ENCODE results near the gene RBCK1. TPM values are rescaled to one million over a fixed set of nuclear protein-coding genes. Genes with fewer than 3 reads are reported as not detected.

RBCK1 gene
- total RNA-seq, 1 donor from 2014 or later: 108 TPM

GRCh38 chr20:479487-479886 lies 71.4 kb downstream of the RBCK1 start:
- H3K4me1 Mint-ChIP-seq (ENCODE audit: low read depth): no peaks in the 10 kb centered on the region
- no peak for TF ChIP-seq CTCF (IDR thresholded peaks at IDR 0.05; ENCODE audit: unreplicated experiment)
- peaks cover 30% of the 10 kb centered on the region for H3K36me3 Mint-ChIP-seq (ENCODE audit: insufficient read depth)
- no peak overlapping the region for H3K4me3 Mint-ChIP-seq (ENCODE audit: low read depth)
- no peaks in the 10 kb centered on the region for H3K27me3 Mint-ChIP-seq
- no peak for DNase-seq (ENCODE audit: low spot score, unreplicated experiment)
- no peaks in the 10 kb centered on the region for H3K9me3 Mint-ChIP-seq (ENCODE audit: low read depth)
- no peak overlapping the region for H3K27ac Mint-ChIP-seq

GRCh38 chr20:480044-480443 lies 71.9 kb downstream of the RBCK1 start:
- H3K27me3 Mint-ChIP-seq: no peaks in the 10 kb centered on the region
- H3K27ac Mint-ChIP-seq: no peak overlapping the region
- H3K4me1 Mint-ChIP-seq (ENCODE audit: low read depth): no peaks in the 10 kb centered on the region
- H3K9me3 Mint-ChIP-seq (ENCODE audit: low read depth): no peaks in the 10 kb centered on the region
- no peak for DNase-seq (ENCODE audit: low spot score, unreplicated experiment)
- no peak for TF ChIP-seq CTCF (IDR thresholded peaks at IDR 0.05; ENCODE audit: unreplicated experiment)
- peaks cover 27% of the 10 kb centered on the region for H3K36me3 Mint-ChIP-seq (ENCODE audit: insufficient read depth)
- no peak overlapping the region for H3K4me3 Mint-ChIP-seq (ENCODE audit: low read depth)

GRCh38 chr20:481167-481566 lies 73.1 kb downstream of the RBCK1 start:
- TF ChIP-seq CTCF (IDR thresholded peaks at IDR 0.05; ENCODE audit: unreplicated experiment): no peak
- Mint-ChIP-seq H3K9me3 (ENCODE audit: low read depth) (no peaks in the 10 kb centered on the region), H3K4me1 (ENCODE audit: low read depth) (no peaks in the 10 kb centered on the region), H3K27me3 (no peaks in the 10 kb centered on the region), H3K36me3 (ENCODE audit: insufficient read depth) (peaks cover 23% of the 10 kb centered on the region), H3K27ac (no peak overlapping the region), H3K4me3 (ENCODE audit: low read depth) (no peak overlapping the region)
- no peak for DNase-seq (ENCODE audit: low spot score, unreplicated experiment)

Other genes with a start within 250 kb of the RBCK1 start
- not detected in 2 replicates for gene DEFB128, start 218.6 kb upstream of the RBCK1 start, total RNA-seq
- not detected in 2 replicates for gene DEFB129, start 181.0 kb upstream of the RBCK1 start, total RNA-seq
- gene DEFB132, start 150.6 kb upstream of the RBCK1 start, total RNA-seq: not detected in 2 replicates
- 69.9 and 70.1 TPM in 2 replicates for gene C20orf96, start 117.5 kb upstream of the RBCK1 start, total RNA-seq
- 30.5 and 31.2 TPM in 2 replicates for gene ZCCHC3, start 110.7 kb upstream of the RBCK1 start, total RNA-seq
- 54.8 and 59.0 TPM in 2 replicates for gene SOX12, start 82.7 kb upstream of the RBCK1 start, total RNA-seq
- gene NRSN2, start 61.2 kb upstream of the RBCK1 start, total RNA-seq: 28.9 and 33.0 TPM in 2 replicates
- 5.2 and 7.8 TPM in 2 replicates for gene TRIB3, start 27.5 kb upstream of the RBCK1 start, total RNA-seq
- 30.3 and 33.2 TPM in 2 replicates for gene TBC1D20, start 54.2 kb downstream of the RBCK1 start, total RNA-seq
- 175 and 185 TPM in 2 replicates for gene CSNK2A1, start 135.5 kb downstream of the RBCK1 start, total RNA-seq
- gene TCF15, start 202.0 kb downstream of the RBCK1 start, total RNA-seq: not detected in 2 replicates
- 12.0 and 13.8 TPM in 2 replicates for gene SRXN1, start 244.9 kb downstream of the RBCK1 start, total RNA-seq

All from progenitor cell of endocrine pancreas (in vitro differentiated cells).